Gastroesophageal sphincter (tissue), 3 donors: ENCODE results near the gene ALDH16A1.

ENCODE experiments used
- CTCF ChIP-seq, 4 experiments: fragments of 200-600 bp in 2 of 4; fragments of 450-650 bp in 2 of 4; sonication (generic) in 1 of 4; IDR thresholded peaks; one replicate each; pipeline ENCODE4 v1.5.1; 2017 to 2019; ENCODE audit warnings: antibody characterized with exemption in 4 of 4, mild to moderate bottlenecking in 2 of 4, moderate library complexity in 2 of 4
- POLR2AphosphoS5 ChIP-seq: sonication (generic); formaldehyde crosslinking; IDR thresholded peaks from one replicate; pipeline ENCODE4 v1.6.1; 2017; ENCODE audit warnings: antibody characterized with exemption

- no peak for TF ChIP-seq POLR2AphosphoS5
- TF ChIP-seq CTCF (IDR thresholded peaks at IDR 0.05), result no peak
These were observed 22.8 kb upstream of the ALDH16A1 start for GRCh38 chr19:49430172-49430677.
